Mucosa of stomach (tissue), 1 donor: ENCODE measurements around the gene MOB3B.

ENCODE experiments used
- H3K27me3 ChIP-seq: one replicate; pipeline ENCODE4 v1.7.0; 2013; ENCODE audit warnings: mild to moderate bottlenecking, low read length; ENCODE audit not compliant: control insufficient read depth, insufficient read depth
- H3K36me3 ChIP-seq: one replicate; pipeline ENCODE4 v1.7.0; 2013; ENCODE audit warnings: low read length; ENCODE audit not compliant: control insufficient read depth, insufficient read depth
- H3K4me1 ChIP-seq: one replicate; pipeline ENCODE4 v1.7.0; 2013; ENCODE audit warnings: mild to moderate bottlenecking, low read length; ENCODE audit not compliant: control insufficient read depth, insufficient read depth
- H3K4me3 ChIP-seq: one replicate; pipeline ENCODE4 v1.7.0; 2013; ENCODE audit warnings: low read length
- H3K9ac ChIP-seq: one replicate; pipeline ENCODE4 v1.7.0; 2013; ENCODE audit warnings: mild to moderate bottlenecking, low read length, moderate library complexity
- H3K9me3 ChIP-seq: one replicate; pipeline ENCODE4 v1.7.0; 2013; ENCODE audit warnings: mild to moderate bottlenecking, low read length, moderate library complexity; ENCODE audit not compliant: control insufficient read depth
- donor health status: Pancreatic carcinoma.

The MOB3B gene

DNA sequence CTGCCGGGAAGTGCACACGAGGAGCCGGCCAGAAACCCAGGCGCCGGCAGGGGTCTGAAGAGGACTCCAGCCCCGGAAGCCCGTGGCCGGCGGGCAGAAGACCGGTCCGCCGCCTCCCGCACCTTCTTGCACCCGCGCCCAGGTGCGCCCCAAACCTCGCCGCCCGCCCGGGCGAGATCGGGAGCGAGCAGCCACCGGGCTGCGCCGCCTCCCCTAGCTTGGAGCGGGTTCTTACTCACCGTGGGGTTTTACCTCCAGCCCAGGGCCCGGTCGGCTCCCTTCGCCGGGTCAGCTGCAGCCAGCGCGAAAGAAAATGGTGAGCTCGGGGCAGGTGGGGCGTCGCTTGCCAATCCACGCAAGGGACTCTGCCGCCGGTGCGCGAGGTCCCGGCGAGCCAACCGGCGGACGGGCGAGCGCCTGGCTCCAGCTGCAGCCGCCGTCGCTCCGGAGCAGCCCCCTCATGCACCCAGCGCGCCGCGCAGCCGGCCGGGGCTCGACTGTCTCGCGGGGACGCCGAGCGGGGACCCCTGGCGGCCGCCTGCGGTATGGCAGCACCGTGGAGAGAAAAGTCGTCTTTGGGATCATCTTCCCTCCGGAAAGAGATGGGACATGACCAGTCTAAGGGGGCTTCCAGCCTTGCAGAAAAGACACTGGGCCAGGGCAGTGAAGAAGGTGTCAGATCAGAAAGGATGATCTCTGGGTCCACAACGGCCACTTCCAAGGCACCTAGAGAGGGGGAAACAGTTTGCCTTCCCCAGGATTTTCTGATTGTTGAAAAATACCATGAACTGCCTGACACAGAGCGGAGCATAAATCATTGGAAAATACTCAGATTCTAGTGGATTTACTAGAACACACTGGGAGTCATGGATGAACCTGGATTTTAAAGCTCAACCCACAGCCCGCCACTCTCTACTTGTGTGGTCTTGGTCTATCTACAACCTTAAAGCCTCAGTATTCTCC is at the start of gene MOB3B:
MOB3B (minus strand) TSS at position 499 of the 963 bp plus-strand sequence. CDS start 74,264 bp downstream, outside the sequence.
- peak within 1 kb of the TSS; percentile 76 for H3K4me3 ChIP-seq
- H3K27me3 ChIP-seq = no peaks in the 10 kb centered on the region
- H3K9ac ChIP-seq = peak within 1 kb of the TSS; percentile 91
- no peaks in the 10 kb centered on the region for H3K4me1 ChIP-seq
- no peaks in the 10 kb centered on the region for H3K9me3 ChIP-seq
- no peaks in the 10 kb centered on the region for H3K36me3 ChIP-seq

DNA sequence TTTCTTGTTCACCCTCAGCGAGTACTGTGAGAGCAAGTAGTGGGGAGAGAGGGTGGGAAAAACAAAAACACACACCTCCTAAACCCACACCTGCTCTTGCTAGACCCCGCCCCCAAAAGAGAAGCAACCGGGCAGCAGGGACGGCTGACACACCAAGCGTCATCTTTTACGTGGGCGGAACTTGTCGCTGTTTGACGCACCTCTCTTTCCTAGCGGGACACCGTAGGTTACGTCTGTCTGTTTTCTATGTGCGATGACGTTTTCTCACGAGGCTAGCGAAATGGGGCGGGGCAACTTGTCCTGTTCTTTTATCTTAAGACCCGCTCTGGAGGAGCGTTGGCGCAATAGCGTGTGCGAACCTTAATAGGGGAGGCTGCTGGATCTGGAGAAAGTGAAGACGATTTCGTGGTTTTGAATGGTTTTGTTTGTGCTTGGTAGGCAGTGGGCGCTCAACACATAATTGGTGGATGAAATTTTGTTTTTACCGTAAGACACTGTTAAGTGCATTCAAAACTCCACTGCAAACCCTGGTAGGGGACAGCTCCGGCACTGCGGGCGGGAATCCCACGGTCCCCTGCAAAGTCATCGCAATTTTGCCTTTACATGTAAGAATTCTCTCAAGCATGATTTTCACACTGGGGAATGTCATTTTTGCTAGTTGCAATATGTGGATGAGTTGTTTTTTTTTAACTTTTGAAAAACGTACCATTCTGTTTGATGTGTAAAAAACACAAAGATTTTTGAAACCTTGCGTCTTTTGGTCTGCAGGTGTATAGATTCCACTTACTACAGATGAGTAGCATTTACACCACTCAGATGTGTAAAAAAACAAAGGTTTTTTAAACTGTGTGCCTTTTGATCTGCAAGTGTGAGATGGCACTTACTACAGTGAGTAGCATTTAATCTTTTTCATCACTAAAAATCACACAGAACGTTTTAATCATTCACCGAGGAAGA is 44.3 kb upstream of the MOB3B start:
- peak overlapping the region; percentile 67 for H3K9ac ChIP-seq
- peak overlapping the region; percentile 52 for H3K4me3 ChIP-seq
- H3K9me3 ChIP-seq = no peaks in the 10 kb centered on the region
- no peaks in the 10 kb centered on the region for H3K36me3 ChIP-seq
- H3K4me1 ChIP-seq = peaks cover 19% of the 10 kb centered on the region
- no peaks in the 10 kb centered on the region for H3K27me3 ChIP-seq

DNA sequence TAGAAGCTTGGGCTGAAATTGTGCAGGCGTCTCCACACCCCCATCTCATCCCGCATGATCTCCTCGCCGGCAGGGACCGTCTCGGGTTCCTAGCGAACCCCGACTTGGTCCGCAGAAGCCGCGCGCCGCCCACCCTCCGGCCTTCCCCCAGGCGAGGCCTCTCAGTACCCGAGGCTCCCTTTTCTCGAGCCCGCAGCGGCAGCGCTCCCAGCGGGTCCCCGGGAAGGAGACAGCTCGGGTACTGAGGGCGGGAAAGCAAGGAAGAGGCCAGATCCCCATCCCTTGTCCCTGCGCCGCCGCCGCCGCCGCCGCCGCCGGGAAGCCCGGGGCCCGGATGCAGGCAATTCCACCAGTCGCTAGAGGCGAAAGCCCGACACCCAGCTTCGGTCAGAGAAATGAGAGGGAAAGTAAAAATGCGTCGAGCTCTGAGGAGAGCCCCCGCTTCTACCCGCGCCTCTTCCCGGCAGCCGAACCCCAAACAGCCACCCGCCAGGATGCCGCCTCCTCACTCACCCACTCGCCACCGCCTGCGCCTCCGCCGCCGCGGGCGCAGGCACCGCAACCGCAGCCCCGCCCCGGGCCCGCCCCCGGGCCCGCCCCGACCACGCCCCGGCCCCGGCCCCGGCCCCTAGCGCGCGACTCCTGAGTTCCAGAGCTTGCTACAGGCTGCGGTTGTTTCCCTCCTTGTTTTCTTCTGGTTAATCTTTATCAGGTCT is 43.5 kb upstream of the MOB3B start, which contains the start of gene C9orf72:
C9orf72 (minus strand) TSS at position 564 of the 716 bp plus-strand sequence. CDS start 6,361 bp downstream, outside the sequence.
- H3K9ac ChIP-seq = peak within 1 kb of the TSS; percentile 80
- peaks cover 26% of the 10 kb centered on the region for H3K4me1 ChIP-seq
- H3K9me3 ChIP-seq = no peaks in the 10 kb centered on the region
- no peaks in the 10 kb centered on the region for H3K36me3 ChIP-seq
- peak within 1 kb of the TSS; percentile 52 for H3K4me3 ChIP-seq
- no peaks in the 10 kb centered on the region for H3K27me3 ChIP-seq

DNA sequence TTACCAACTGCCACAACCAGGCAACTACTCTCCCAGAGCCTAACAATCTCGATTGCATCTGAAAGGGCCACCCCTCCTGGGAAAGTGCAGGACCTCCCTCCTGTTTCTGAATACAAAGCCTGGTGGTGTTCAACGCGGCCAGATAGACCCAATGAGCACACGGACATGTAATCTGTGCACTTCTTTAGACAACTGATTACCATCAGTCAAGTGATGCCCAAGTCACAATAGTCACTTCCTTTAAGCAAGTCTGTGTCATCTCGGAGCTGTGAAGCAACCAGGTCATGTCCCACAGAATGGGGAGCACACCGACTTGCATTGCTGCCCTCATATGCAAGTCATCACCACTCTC is 42.9 kb upstream of the MOB3B start:
- peak overlapping the region; percentile 80 for H3K9ac ChIP-seq
- no peaks in the 10 kb centered on the region for H3K36me3 ChIP-seq
- H3K4me3 ChIP-seq = peak overlapping the region; percentile 52
- H3K4me1 ChIP-seq = peaks cover 26% of the 10 kb centered on the region
- H3K9me3 ChIP-seq = no peaks in the 10 kb centered on the region
- no peaks in the 10 kb centered on the region for H3K27me3 ChIP-seq

DNA sequence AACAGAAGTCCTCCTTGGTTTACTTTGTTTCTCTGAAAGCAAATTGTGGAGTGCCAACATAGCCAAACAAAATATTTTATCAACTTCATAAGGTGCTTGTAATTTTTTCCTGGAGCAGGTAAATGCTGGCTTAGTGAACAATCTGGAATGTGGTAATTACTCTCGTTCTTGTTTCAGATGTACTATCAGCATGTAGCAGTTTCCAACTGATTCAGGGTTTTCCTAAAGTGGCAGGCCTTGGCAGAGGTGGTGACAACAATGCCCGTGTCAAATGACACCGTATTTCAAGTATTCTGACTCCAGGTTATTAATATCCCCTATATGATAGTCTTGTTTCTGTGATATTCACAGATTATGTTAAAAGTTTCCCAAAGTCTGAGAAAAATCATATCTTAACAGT is 42.4 kb upstream of the MOB3B start:
- Histone ChIP-seq H3K4me3 (peak overlapping the region; percentile 52), H3K36me3 (no peaks in the 10 kb centered on the region), H3K27me3 (no peaks in the 10 kb centered on the region), H3K9me3 (no peaks in the 10 kb centered on the region), H3K9ac (peak overlapping the region; percentile 80), H3K4me1 (peaks cover 26% of the 10 kb centered on the region)

DNA sequence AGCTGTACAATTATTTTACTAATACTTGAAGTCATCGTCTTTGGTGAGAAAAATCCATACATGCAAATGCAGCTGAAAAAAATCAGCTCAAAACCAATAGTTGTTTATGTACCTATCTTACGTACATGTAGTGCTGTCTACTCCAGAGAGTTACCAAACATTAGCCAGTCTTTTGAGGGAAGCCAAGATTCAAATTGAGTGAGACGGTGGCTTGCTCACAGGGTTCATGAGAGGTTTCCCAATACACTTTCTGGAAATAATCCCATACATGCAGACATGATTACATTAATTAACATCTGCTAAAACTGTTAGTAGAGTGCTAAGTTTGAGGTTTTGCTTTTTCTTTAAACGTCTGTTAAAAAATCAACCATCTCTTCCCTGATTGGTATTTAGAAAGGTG is 41.4 kb upstream of the MOB3B start:
- H3K9me3 ChIP-seq = no peaks in the 10 kb centered on the region
- H3K36me3 ChIP-seq = no peaks in the 10 kb centered on the region
- no peak overlapping the region for H3K9ac ChIP-seq
- no peaks in the 10 kb centered on the region for H3K27me3 ChIP-seq
- H3K4me3 ChIP-seq = no peak overlapping the region
- peaks cover 26% of the 10 kb centered on the region for H3K4me1 ChIP-seq

DNA sequence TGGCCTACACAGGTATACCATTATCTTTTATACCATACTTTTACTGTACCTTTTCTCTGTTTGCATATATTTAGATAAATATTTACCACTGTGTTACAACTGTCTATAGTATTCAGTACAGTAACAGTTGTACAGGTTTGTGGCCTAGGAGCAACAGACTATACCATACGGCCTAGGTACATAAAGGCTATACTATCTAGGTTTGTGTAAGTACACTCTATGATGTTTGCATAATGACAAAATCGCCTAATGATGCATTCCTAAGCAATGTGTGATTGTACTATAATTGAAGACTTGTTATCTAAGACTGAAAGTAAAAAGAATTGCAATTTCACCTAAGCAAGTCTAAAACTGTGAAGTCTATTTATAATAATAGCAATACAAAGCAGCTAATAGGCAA is 39.8 kb upstream of the MOB3B start:
- peaks cover 26% of the 10 kb centered on the region for H3K4me1 ChIP-seq
- no peaks in the 10 kb centered on the region for H3K36me3 ChIP-seq

DNA sequence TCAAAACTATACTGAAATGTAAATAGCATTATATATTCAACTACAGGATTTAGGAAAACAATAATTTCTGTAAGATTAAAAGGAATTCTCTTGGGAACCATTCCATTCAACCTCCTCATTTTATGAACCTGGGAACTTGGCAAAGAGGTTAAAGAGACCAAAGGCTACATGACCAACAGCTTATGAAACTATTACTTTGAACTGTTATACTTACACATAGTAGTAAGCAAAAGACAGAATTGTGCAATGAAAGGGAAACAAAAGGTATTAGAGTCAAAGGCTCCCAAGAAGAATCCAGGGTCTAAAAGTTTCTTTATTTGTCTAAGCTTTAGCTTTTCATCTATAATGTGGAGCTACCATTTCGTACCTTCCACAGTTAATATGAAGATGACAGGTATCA is 36.5 kb upstream of the MOB3B start:
- Histone ChIP-seq H3K9ac (no peak overlapping the region), H3K36me3 (no peaks in the 10 kb centered on the region), H3K4me1 (peaks cover 17% of the 10 kb centered on the region), H3K4me3 (no peak overlapping the region), H3K27me3 (no peaks in the 10 kb centered on the region), H3K9me3 (no peaks in the 10 kb centered on the region)

More for the DNA sequence above, 39.8 kb upstream of the MOB3B start:
- H3K27me3 ChIP-seq = no peaks in the 10 kb centered on the region
- H3K9me3 ChIP-seq = no peaks in the 10 kb centered on the region
- H3K4me3 ChIP-seq = no peak overlapping the region
- no peak overlapping the region for H3K9ac ChIP-seq

DNA sequence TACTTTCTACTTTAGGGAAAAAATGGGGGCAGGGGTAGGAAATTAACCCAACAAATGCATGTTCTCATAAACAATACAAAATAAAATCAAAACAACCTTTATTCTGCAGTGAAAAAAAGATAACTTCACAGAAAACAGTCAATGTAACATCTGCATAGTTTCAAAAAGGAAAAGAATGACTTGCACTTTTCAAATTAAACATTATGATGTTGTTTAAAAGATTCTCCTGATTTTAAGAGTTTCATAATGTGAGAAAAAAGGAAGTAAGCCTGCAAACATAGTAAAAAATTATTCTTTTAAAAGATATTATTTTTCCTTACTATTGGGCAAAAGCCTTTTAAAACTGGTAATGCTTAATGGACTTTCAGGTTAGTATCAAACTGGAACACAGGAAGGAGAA is 36.1 kb upstream of the MOB3B start:
- no peaks in the 10 kb centered on the region for H3K36me3 ChIP-seq
- H3K4me1 ChIP-seq = peaks cover 17% of the 10 kb centered on the region
- H3K27me3 ChIP-seq = no peaks in the 10 kb centered on the region
- H3K9ac ChIP-seq = no peak overlapping the region
- no peak overlapping the region for H3K4me3 ChIP-seq
- no peaks in the 10 kb centered on the region for H3K9me3 ChIP-seq

DNA sequence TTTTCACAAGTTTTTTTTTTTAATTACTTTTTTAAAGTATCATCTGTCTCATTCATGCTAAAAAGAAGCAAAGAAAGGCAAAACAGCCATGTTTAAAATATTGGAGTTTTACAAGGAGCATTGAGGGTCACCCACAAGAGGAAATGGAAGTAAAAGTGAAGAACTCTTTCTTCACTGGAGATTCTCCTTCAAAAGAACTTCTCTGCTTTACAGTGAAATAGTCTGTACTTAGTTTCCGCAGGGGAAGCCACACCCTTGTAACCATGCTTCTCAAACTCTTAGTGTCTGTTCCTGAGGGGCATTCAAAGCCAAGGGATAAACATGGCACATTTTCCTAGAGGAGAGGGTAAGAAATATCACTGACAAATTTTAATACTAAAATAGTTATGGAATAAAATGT is 35.1 kb upstream of the MOB3B start:
- H3K36me3 ChIP-seq = no peaks in the 10 kb centered on the region
- H3K27me3 ChIP-seq = no peaks in the 10 kb centered on the region
- peaks cover 14% of the 10 kb centered on the region for H3K4me1 ChIP-seq
- no peak overlapping the region for H3K9ac ChIP-seq
- H3K4me3 ChIP-seq = no peak overlapping the region
- no peaks in the 10 kb centered on the region for H3K9me3 ChIP-seq

DNA sequence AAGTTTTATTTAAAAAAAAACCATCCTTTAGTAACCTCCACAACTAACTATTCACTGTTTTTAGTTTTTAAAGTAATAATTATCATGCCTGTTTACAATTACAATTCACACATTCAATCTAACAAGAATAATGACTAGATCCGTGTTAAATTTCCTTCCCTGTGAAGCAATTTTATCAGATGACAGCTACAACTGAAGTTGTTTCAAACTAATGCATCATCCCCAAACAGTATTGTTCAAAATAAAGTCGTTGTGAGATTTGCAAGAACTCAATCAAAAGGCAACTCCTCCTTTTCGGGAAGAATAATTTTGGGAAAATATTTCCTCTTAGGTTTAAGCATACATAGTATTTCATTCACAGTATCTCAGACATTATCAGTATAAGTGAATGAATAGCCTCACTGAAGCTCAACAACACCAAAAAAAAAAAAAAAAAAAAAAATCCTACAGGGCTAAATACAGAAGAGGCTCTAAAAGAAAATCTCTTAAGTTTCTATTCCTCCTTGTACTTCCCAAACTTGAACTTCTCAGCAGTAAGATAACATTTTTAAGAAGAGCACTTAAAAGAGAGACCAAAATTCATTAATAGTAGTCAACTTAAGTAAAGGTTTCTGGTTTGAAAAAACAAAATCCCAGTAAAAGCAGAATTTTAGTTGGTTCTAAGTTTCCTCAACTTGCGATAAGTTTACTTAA is 34.3 kb upstream of the MOB3B start:
- Histone ChIP-seq H3K27me3 (no peaks in the 10 kb centered on the region), H3K9ac (no peak overlapping the region), H3K36me3 (no peaks in the 10 kb centered on the region), H3K9me3 (no peaks in the 10 kb centered on the region), H3K4me3 (no peak overlapping the region), H3K4me1 (peaks cover 13% of the 10 kb centered on the region)
